ENCODE results near the gene RASL12.
"Not testable (repeated sequence)": the region's sequence is repeated elsewhere in the genome, so short reads cannot be mapped to it uniquely, and the experiment has no call there.

- not testable (repeated sequence) for TF ChIP-seq CTCF (IDR thresholded peaks at IDR 0.05); POLR2AphosphoS5 (IDR thresholded peaks at IDR 0.05; ENCODE audit: low read depth, low read length)
- TF ChIP-seq, protein P1, sequence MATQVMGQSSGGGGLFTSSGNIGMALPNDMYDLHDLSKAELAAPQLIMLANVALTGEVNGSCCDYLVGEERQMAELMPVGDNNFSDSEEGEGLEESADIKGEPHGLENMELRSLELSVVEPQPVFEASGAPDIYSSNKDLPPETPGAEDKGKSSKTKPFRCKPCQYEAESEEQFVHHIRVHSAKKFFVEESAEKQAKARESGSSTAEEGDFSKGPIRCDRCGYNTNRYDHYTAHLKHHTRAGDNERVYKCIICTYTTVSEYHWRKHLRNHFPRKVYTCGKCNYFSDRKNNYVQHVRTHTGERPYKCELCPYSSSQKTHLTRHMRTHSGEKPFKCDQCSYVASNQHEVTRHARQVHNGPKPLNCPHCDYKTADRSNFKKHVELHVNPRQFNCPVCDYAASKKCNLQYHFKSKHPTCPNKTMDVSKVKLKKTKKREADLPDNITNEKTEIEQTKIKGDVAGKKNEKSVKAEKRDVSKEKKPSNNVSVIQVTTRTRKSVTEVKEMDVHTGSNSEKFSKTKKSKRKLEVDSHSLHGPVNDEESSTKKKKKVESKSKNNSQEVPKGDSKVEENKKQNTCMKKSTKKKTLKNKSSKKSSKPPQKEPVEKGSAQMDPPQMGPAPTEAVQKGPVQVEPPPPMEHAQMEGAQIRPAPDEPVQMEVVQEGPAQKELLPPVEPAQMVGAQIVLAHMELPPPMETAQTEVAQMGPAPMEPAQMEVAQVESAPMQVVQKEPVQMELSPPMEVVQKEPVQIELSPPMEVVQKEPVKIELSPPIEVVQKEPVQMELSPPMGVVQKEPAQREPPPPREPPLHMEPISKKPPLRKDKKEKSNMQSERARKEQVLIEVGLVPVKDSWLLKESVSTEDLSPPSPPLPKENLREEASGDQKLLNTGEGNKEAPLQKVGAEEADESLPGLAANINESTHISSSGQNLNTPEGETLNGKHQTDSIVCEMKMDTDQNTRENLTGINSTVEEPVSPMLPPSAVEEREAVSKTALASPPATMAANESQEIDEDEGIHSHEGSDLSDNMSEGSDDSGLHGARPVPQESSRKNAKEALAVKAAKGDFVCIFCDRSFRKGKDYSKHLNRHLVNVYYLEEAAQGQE (IDR thresholded peaks at IDR 0.05; ENCODE audit: insufficient read depth in 1 of 2, low read depth in 2 of 2, low read length in 1 of 2): not testable (repeated sequence)
Measured at GRCh38 chr15:65093793-65094170, 26.0 kb upstream of the RASL12 start.

All from Panc1 (cell line).